ENCODE measurements around the gene GON4L. TPM values are rescaled to one million over a fixed set of nuclear protein-coding genes. Genes with fewer than 3 reads are reported as not detected.

GON4L gene
- total RNA-seq: 28.7 and 34.8 TPM in 2 replicates

GRCh38 chr1:155856975-155857930 lies at the start of gene GON4L:
Gene GON4L, minus strand, starts transcription at chr1:155857214. Its CDS starts 3,434 bp downstream, at chr1:155853780.

GRCh38 chr1:155859234-155859829 lies 2.3 kb upstream of the GON4L start, which contains the start of gene SYT11:
Gene SYT11, plus strand, starts transcription at chr1:155859567. Its CDS starts 195 bp downstream, at chr1:155859762.

Other genes with a start within 250 kb of the GON4L start
- 20.3 and 31.2 TPM in 2 replicates for gene MSTO1, start 247.0 kb downstream of the GON4L start, total RNA-seq
- gene YY1AP1, start 168.4 kb downstream of the GON4L start, total RNA-seq: 44.4 and 55.1 TPM in 2 replicates
- 45.8 and 49.7 TPM in 2 replicates for gene DAP3, start 168.1 kb downstream of the GON4L start, total RNA-seq
- gene SYT11, start 2.4 kb upstream of the GON4L start, total RNA-seq: 80.1 and 93.3 TPM in 2 replicates
- 46.0 and 61.7 TPM in 2 replicates for gene RIT1, start 54.1 kb upstream of the GON4L start, total RNA-seq
- gene KHDC4, start 77.2 kb upstream of the GON4L start, total RNA-seq: 24.0 and 27.4 TPM in 2 replicates
- gene RXFP4, start 84.4 kb upstream of the GON4L start, total RNA-seq: 0.12 TPM in 1 of 2 replicates, not detected in the other
- gene ARHGEF2, start 121.3 kb upstream of the GON4L start, total RNA-seq: 63.7 and 69.6 TPM in 2 replicates
- 356 and 368 TPM in 2 replicates for gene SSR2, start 163.7 kb upstream of the GON4L start, total RNA-seq
- gene UBQLN4, start 196.6 kb upstream of the GON4L start, total RNA-seq: 9.8 and 11.6 TPM in 2 replicates
- gene LAMTOR2, start 197.6 kb upstream of the GON4L start, total RNA-seq: 50.4 and 57.7 TPM in 2 replicates
- not detected in 2 replicates for gene RAB25, start 203.9 kb upstream of the GON4L start, total RNA-seq
- gene MEX3A, start 225.3 kb upstream of the GON4L start, total RNA-seq: 0.40 and 0.50 TPM in 2 replicates

All from aortic smooth muscle cell (primary cell).